Activated CD8-positive, alpha-beta memory T cell treated with anti-CD3 and anti-CD28 coated beads, Interleukin-2, amount 50 U/mL, for 24 hours (primary cell): ENCODE results near the gene CNKSR3.
"Not testable (repeated sequence)": the region's sequence is repeated elsewhere in the genome, so short reads cannot be mapped to it uniquely, and the experiment has no call there.

Source experiments
- DNase-seq: peaks from one replicate; pipeline ENCODE4 v3.0.0-alpha.2; 2020; ENCODE audit errors: extremely low read depth

CNKSR3 gene

DNA sequence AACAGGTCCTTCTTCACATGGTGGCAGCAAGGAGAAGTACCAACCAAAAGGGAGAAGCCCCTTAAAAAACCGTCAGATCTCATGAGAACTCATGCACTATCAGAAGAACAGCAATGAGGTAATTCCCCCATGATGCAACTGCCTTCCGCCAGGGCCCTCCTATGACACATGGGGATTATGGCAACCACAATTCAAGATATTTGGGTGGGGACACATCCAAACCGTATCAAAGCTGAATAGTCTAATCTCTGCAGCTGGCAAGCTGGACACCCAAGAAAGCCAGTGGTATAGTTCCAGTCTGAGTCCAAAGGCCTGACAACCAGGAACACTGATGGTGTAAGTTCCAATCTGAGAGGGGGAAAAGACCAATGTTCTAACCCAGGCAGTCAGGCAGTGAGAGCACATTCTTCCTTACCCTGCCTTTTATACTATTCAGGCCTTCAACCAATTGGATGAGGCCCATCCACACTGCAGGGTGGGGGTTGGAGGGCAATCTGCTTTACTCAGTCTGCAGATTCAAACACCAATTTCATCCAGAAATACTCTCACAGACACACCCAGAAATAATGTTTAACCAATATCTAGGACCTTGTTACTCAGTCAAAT, 17.9 kb upstream of the CNKSR3 start:
- DNase-seq: no peak

DNA sequence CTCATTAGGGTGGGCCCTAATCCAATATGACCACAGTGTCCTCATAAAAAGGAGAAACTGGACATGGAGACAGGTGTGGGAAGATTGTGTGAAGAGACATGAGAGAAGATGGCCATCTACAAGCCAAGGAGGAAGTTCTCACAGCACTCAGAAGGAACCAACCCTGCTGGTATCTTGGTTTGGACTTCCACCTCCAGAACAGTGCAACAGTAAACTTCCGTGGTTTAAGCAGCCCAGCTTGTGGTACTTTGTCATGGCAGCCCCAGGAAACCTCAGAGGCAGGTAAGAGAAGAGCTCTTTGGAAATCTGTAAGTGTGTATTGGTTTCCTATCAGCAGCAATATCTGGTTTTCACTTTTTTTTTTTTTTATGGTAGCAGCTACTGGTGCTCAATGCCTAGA, 16.5 kb upstream of the CNKSR3 start:
- DNase-seq: no peak

DNA sequence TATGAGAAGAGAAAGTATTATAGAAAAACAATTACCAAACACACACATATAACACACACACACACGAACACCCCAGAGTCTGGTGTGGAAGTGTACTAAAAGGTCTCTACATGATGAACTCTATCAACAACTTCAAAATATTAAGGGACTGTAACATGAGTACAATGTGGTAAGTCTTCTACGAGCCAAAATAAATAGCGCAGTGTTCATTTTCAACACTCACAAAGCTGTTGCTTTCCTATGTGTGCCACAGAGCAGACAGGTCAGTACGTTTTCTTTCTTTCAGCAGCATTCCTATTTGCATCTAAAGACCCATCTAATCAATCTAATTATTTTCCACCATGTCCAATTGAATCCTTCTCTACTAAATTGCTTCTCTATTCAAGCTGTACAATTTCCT, 12.1 kb upstream of the CNKSR3 start:
- DNase-seq: no peak

DNA sequence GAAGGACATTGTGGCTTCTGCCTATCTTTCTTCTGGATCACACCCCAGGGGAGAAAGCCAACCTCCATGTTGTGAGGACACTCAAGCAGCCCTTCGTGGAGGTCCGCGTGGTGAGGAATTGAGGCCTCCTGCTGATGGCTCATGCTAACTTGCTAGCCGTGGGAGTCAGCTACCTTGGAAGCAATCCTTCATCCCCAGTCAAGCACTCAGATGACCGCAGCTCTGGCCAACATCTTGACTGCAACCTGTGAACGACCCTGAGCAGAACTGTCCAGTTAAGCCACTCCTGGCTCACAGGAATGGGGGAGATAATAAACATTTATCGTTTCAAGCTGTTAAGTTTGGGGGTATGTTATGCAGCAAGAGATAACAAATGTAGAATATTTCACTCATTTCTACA, 10.9 kb upstream of the CNKSR3 start:
- no peak for DNase-seq

DNA sequence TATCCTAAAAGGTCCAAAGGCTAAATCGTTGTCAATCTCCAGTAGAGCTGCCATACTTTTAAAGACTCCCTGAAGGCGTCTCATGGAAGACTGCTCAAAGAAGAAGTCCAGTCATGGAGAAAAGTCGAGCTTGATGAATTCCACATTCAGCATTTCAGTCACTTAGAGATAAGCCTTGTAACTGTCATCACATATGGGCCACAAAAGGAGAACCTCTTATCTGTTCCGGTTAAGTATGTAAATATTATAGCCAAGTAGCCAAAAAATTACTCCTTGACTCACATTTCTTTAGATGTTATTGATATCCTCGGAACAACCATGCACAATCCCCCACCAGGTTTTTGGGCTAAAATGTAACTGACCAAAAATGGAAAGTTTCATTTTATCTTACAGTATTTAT, 9.8 kb upstream of the CNKSR3 start:
- DNase-seq: no peak

DNA sequence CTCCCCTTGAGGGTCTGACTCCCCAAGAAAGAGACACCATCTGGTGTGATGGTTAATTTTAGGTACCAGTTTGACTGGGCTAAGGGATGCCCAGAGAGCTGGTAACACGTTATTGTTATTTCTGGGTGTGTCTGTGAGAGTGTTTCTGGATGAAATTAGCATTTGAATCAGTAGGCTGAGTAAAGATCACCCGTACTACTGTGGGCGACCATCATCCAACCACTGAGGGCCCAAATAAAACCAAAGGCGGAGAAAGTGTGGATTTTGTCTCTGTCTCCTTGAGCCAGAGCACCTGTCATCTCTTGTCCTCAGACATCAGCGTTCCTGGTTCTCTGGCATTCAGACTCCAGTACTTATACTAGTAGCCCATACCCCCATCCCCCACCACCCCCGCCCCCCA, 7.9 kb upstream of the CNKSR3 start:
- DNase-seq: no peak

GRCh38 chr6:154516276-154516675, 5.8 kb upstream of the CNKSR3 start:
- DNase-seq: no peak

DNA sequence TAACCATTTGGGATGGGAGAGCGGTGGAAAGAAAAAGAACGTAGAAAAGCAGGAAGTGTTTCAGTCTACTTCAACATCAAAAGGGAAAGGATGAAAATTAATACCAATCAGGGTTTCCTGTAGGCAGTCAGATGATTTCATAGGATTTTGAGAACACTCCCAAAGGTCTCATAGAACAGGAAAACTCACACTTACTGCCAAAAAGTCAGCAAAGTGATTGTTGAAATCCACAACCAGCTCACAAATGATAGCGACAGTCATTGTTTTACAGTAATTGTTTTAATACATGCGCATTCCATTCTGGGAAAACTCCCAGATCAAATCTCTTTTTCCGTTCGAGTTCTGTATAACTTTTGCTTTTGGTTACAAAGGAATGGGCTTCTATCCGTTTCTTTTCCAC, 5.3 kb upstream of the CNKSR3 start:
- DNase-seq: no peak

- DNase-seq: not testable (repeated sequence)
These were observed 4.6 kb upstream of the CNKSR3 start for GRCh38 chr6:154515076-154515475.

GRCh38 chr6:154514481-154514880, 4.0 kb upstream of the CNKSR3 start:
- DNase-seq: no peak

GRCh38 chr6:154513601-154514320, 3.3 kb upstream of the CNKSR3 start:
- no peak for DNase-seq

GRCh38 chr6:154512201-154512600, 1.7 kb upstream of the CNKSR3 start:
- no peak for DNase-seq

DNA sequence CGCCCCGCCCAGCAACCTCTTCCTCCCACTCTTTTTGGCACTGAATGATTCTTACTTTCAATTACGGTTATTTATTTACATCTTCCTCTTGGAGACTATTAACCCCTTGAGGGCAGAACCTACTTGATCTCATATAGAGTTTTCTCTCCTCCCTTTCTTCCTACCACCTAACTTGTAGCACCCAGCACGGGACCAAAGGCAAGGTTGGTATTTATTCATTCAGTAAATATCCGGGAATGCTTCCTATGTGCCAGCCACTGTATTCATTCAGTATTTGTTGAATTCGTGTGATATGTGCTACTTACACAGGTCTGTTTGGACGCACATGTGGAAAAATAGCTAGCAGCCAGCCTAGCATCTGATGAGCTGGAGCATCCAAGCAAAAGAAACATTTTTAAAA, 1.3 kb upstream of the CNKSR3 start:
- DNase-seq: no peak

DNA sequence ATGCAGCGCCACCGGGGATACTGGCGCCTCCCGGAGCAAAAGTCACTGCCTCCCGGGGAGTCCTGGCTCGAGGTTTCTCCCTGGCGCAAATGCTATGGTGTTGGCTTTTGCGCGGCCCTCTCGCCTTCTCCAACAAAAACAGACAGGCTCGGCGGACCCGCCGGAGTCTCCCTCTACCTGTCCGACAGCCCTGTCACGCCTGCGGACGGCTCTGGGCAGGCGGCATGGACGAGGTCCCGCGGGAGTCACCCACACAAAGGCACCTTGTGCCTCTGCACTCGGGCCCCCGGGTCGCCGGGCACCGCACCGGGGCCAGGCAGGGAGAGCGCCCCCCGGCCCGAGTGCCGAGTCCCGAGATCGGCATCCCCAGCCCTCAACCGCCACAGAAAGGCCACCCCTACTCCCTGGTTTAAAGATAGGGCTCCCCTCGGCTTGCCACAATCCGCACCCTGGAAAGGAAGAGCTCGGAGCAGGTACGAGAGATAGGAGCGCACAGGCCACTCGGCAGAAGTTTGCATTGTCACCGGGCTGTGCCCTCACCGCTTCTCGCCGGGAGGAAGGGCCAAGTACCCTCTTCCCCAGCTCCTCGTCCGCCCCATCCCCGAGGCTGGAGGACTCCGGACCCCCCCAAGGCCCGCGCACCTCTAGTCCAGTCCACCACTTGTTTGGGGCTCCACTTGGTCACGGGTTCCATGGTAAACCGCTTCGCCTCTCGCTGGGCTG, 903 bp downstream of the CNKSR3 start:
- DNase-seq: no peak

DNA sequence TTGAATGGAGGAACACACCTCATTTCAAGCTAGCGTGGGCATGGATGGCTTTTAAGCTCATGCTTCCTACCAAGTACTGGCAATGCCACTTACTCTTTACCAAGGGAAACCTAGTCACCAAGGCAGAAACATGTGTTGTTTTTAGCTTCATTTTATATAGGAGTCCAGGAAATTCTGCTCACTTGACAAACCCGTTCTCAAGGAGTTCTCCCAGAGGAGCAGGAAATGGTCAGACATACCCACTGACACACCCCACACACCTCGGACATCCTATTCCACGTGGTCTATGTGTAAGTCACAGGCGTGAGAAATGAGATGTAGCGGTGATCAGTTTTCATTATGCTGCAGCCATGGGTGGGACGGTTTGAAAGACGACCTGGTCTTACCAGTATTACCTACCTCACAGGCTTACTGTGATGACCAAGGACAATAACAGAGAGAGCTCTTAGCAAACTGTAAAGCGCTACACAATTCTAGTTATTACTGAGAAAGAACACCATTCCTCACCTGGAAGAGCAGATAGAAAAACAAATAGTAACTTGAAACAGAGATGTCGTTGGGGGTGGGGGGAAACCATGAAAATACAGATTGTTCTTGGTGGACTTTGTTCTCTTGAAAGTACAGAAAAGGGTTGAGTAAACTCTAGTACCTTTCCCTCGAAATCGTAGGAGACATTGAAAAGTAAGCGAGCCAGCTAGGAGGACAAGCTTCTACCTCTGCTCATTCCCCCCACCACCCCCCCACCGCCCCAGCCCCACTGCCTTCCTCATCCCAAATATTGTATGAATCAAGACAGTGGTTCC, 1.7 kb downstream of the CNKSR3 start:
- DNase-seq: no peak

GRCh38 chr6:154506991-154507898, 3.2 kb downstream of the CNKSR3 start:
- DNase-seq: no peak

DNA sequence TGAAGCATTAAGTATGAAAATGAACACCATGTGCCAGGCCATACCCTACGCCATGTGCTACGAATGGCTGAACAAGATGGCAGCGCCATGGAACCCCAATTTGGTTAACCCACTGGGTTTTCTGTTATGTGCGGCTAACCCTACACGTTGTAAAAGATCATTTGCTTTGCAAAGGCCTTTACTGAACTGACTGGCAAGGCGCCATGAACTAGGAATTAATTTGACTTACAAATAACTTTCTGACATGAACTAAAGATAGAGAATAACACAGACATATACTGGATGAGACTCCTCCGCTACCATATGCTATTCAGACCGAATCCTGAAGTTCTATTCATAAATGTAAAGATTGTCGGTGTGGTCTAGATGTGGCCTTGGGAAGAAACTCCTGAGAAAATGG, 3.9 kb downstream of the CNKSR3 start:
- no peak for DNase-seq

GRCh38 chr6:154506108-154506507, 4.4 kb downstream of the CNKSR3 start:
- DNase-seq: no peak

- DNase-seq: no peak
These were observed 5.5 kb downstream of the CNKSR3 start for GRCh38 chr6:154504865-154505449.

DNA sequence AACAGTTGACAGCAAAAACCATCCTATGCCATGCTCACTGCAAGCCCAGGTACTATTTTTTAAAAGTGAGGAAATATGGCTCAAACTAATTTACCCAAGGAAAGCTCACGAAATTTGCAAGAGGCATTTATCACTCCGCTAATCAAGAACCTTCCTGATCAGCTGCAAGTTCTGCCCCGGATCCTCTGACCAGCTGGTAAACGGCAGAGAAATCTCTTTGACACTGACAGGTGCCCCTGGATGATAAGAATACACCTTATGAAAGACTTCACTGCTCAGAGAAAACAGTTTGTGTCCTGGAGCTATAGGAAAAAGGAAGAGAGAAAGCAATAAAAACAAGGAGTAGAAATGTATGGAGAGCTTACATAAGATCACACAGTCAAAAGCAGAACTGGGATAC, 6.4 kb downstream of the CNKSR3 start:
- DNase-seq: no peak

- no peak for DNase-seq
These were observed 6.8 kb downstream of the CNKSR3 start for GRCh38 chr6:154503658-154504057.
